A673 (cell line): ENCODE data around the gene KCNJ5. TPM values are rescaled to one million over a fixed set of nuclear protein-coding genes. Genes with fewer than 3 reads are reported as not detected.

Source experiments
- BruUV-seq: library from RNA; stranded (reverse); fragments of 400-500 nt; replicated peaks from 2 replicates; lab custom pipeline; 2021; lab: Mats Ljungman, UMichigan
- CTCF ChIA-PET: fragments of 300-600 bp; sonication (Branson Sonifier 250); formaldehyde crosslinking; loops from one replicate; lab custom pipeline; 2022; ENCODE audit warnings: antibody characterized with exemption; lab: Charles Lee
- POLR2A ChIA-PET: fragments of 300-600 bp; sonication (Branson Sonifier 250); formaldehyde crosslinking; loops from one replicate; lab custom pipeline; 2022; ENCODE audit warnings: antibody characterized with exemption; ENCODE audit not compliant: low non-redundant PET; lab: Charles Lee
- DNase-seq: peaks from one replicate; pipeline ENCODE4 v3.0.0-alpha.2; 2015; ENCODE audit warnings: low spot score
- H3K27ac ChIP-seq: fragments of 200-600 bp; sonication (generic); 2 replicates; pipeline ENCODE4 v1.5.1; 2016; ENCODE audit warnings: mixed run types, low read depth, mild to moderate bottlenecking, mixed read lengths, antibody characterized with exemption, low read length; ENCODE audit not compliant: poor library complexity, severe bottlenecking
- H3K27me3 ChIP-seq: fragments of 200-600 bp; sonication (generic); replicated peaks from 2 replicates; pipeline ENCODE4 v1.6.1; 2017; ENCODE audit warnings: mixed run types, low read depth, mild to moderate bottlenecking, mixed read lengths, antibody characterized with exemption, low read length; ENCODE audit not compliant: insufficient read depth, poor library complexity
- H3K36me3 ChIP-seq: fragments of 200-600 bp; sonication (generic); 2 replicates; pipeline ENCODE4 v1.6.1; 2016; ENCODE audit warnings: mixed run types, mild to moderate bottlenecking, mixed read lengths, antibody characterized with exemption, low read length; ENCODE audit not compliant: insufficient read depth, poor library complexity, severe bottlenecking
- H3K4me1 ChIP-seq: fragments of 200-600 bp; sonication (generic); 2 replicates; pipeline ENCODE4 v1.6.1; 2017; ENCODE audit warnings: mixed run types, mild to moderate bottlenecking, mixed read lengths, antibody characterized with exemption, low read length; ENCODE audit not compliant: insufficient read depth, poor library complexity, severe bottlenecking
- H3K4me3 ChIP-seq: fragments of 200-600 bp; sonication (generic); 2 replicates; pipeline ENCODE4 v1.5.1; 2016; ENCODE audit warnings: low read depth, mixed run types, mild to moderate bottlenecking, mixed read lengths, low read length; ENCODE audit not compliant: poor library complexity, severe bottlenecking
- H3K9me3 ChIP-seq: fragments of 200-600 bp; sonication (generic); 2 replicates; pipeline ENCODE4 v1.6.1; 2016; ENCODE audit warnings: mixed run types, low read depth, mild to moderate bottlenecking, mixed read lengths, antibody characterized with exemption, low read length; ENCODE audit not compliant: poor library complexity, severe bottlenecking
- CTCF ChIP-seq: fragments of 300-800, 200-600 bp; sonication (generic); conservative IDR thresholded peaks from 2 replicates; pipeline ENCODE4 v1.5.1; 2017; ENCODE audit warnings: low read depth, mild to moderate bottlenecking, antibody characterized with exemption, low read length, moderate library complexity, mixed read lengths
- EZH2 ChIP-seq: fragments of 200-600 bp; sonication (generic); IDR thresholded peaks from 2 replicates; pipeline ENCODE4 v1.6.1; 2017; ENCODE audit warnings: borderline replicate concordance, low read depth, mild to moderate bottlenecking, mixed read lengths, antibody characterized with exemption, low read length; ENCODE audit not compliant: poor library complexity, severe bottlenecking
- intact Hi-C: fragments of 100-400 bp; cut with micrococcal nuclease; formaldehyde crosslinking; loops from one replicate; pipeline ENCODE4 v1.10.0; 2022; ENCODE audit not compliant: unreplicated experiment
- total RNA-seq: library from RNA; stranded (reverse); gene quantifications from 2 replicates; pipeline ENCODE4 v1.2.3, GENCODE V29; 2021

KCNJ5 gene
- total RNA-seq, 1 experiment from 2014 or later, result not detected

GRCh38 chr11:128856241-128856640, 34.9 kb upstream of the KCNJ5 start:
- no peak for DNase-seq
- no peak for TF ChIP-seq EZH2
- TF ChIP-seq CTCF, result no peak
- Histone ChIP-seq H3K36me3 (no peaks in the 10 kb centered on the region), H3K9me3 (no peaks in the 10 kb centered on the region), H3K27ac (no peak overlapping the region), H3K4me3 (no peak overlapping the region), H3K27me3 (no peaks in the 10 kb centered on the region), H3K4me1 (no peaks in the 10 kb centered on the region)
- no TSS peak for BruUV-seq
- intact Hi-C loops, result loop anchor here (5.0 kb wide), 1 partner anchor 684 kb away; no protein-coding TSS in a partner anchor
- CTCF ChIA-PET, result no interaction called here
- POLR2A ChIA-PET, result no interaction called here

DNA sequence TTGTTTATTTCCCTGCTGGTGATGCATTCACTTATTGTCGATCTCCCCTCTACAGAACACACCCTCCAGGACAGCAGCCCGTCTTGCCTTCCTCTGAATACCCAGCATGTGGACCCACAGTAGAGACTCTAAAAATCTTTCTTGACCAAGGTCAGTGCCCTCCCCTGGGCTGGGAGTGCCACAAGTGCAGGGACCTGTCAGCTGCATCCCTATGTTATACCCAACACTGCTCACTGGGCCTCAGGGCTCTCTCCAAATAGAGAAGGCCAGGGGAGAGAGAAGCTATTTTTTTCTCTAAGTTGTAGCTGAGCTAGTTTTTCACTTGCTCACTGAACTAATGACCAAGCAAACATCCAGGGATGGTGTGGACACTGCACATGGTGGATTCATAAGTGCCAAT, 33.8 kb upstream of the KCNJ5 start:
- no peak overlapping the region for H3K27ac ChIP-seq
- H3K27me3 ChIP-seq, result no peaks in the 10 kb centered on the region
- no TSS peak for BruUV-seq
- CTCF ChIA-PET, result interaction anchor here (0.7 to 1.2 kb wide), 2 partner anchors 36 to 685 kb away, joined by 4 to 10 read pairs; no protein-coding TSS in a partner anchor
- no peak overlapping the region for H3K4me3 ChIP-seq
- no peaks in the 10 kb centered on the region for H3K36me3 ChIP-seq
- no peak for TF ChIP-seq CTCF
- no peak for TF ChIP-seq EZH2
- intact Hi-C loops, result loop anchor here (5.0 kb wide), 1 partner anchor 685 kb away; no protein-coding TSS in a partner anchor
- no peaks in the 10 kb centered on the region for H3K4me1 ChIP-seq
- no peaks in the 10 kb centered on the region for H3K9me3 ChIP-seq
- POLR2A ChIA-PET, result no interaction called here
- DNase-seq, result no peak

DNA sequence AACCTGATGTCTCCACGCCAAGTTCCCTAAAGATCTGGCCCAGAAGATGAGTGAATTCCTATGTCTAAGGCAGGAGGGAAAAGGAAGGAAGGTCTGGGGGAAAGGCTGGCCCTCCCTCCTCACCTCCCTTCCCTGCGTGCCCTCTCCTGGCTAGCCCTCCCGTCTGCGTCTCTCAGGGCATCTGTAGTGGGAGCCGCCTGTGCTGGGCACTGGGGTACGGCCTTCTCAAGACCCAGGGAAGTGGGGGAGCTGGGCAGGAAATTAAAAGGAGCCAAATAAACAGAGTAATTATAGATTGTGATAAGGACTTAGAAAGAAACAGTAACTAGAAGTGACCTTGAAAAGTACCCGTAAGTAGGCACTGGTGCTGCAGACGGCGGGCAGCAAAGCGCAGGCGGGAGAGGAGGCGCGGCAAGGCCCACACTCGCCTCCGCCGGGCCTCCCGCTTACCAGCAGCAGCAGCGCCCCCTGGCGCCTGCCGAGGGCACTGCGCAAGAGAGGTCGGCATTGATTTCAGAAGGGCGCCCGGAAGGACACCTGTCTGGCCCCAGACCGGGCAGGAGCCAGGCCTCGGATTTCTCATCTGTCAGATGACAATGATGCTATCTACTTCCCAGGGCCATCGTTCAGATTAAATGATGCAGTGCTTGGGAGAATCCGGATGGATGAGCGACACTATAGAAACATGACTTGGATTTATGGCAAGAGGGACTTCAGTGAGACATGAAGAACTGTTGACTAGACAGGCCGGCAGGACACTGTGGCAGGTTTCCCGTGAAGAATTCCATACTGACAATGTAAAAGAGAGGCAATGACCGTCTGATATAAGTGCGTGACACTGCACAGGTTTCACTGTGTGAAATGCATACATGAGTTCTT, 31.4 kb upstream of the KCNJ5 start:
- ChIA-PET POLR2A (interaction anchor here (1.0 kb wide), 1 partner anchor 454 kb away, joined by 3 read pairs; no protein-coding TSS in a partner anchor), CTCF (interaction anchor here (0.5 kb wide), 1 partner anchor 36 kb away, joined by 8 read pairs; no protein-coding TSS in a partner anchor)
- no TSS peak for BruUV-seq
- H3K36me3 ChIP-seq, result no peaks in the 10 kb centered on the region
- H3K9me3 ChIP-seq, result no peaks in the 10 kb centered on the region
- H3K4me3 ChIP-seq, result no peak overlapping the region
- no peaks in the 10 kb centered on the region for H3K27me3 ChIP-seq
- peak; percentile 100 for TF ChIP-seq CTCF
- no peak for TF ChIP-seq EZH2
- intact Hi-C loops, result loop anchor here (5.0 kb wide), 1 partner anchor 688 kb away; no protein-coding TSS in a partner anchor
- H3K27ac ChIP-seq, result no peak overlapping the region
- peaks cover 5% of the 10 kb centered on the region for H3K4me1 ChIP-seq
- DNase-seq, result peak; percentile 79
